Midbrain (tissue), 1 donor: ENCODE measurements around the gene SLC26A4.
"Not testable (repeated sequence)": the region's sequence is repeated elsewhere in the genome, so short reads cannot be mapped to it uniquely, and the experiment has no call there.

Experiments used
- DNase-seq: peaks from one replicate; lab custom pipeline; 2025; lab: John Stamatoyannopoulos, UW

SLC26A4 gene

GRCh38 chr7:107660381-107661080, at the start of gene SLC26A4:
TSS of gene SLC26A4 (plus strand) at chr7:107660828. CDS start at chr7:107661642, 814 bp downstream.
- DNase-seq, result no peak

DNA sequence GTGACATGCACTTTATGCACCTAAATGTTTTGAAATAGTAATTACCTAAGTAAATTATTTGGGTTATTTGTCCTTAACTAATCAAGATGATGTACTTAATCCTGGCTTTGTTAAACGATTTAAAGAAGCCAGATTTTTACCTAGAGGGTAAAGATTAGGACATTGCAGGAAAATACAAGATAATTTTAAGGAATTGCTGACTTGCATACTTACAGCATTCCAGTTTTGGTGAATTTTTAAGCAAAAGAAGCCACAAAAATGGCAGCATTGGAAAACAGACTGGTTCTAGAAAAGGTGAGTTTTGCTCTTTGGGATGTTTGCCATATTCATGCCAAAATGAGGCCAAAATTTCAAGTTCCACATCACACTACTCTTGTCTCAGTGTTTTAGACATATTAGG, 47.2 kb upstream of the SLC26A4 start:
- DNase-seq, result no peak

DNA sequence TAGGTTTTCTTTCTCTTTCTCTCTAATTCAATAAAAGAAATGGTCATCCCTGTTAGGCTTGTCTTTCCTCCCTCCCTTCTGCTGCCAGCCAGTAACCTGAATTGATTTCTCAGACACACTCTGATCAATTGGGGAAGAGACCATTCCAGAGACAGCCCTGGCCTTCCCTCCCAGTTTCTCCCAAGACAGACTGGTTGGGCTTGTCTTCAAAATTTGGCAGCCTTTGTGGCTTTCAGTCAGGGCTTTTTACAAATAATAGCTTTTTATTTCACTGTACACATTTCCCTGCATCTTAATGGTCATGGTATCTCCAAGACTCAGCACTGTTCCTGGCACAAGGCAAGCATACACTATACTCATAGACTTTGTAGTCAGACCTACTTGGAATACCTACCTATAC, 46.7 kb upstream of the SLC26A4 start:
- no peak for DNase-seq

- no peak for DNase-seq
These were observed 46.2 kb upstream of the SLC26A4 start for GRCh38 chr7:107614425-107614824.

- no peak for DNase-seq
These were observed 44.5 kb upstream of the SLC26A4 start for GRCh38 chr7:107615910-107616680.

DNA sequence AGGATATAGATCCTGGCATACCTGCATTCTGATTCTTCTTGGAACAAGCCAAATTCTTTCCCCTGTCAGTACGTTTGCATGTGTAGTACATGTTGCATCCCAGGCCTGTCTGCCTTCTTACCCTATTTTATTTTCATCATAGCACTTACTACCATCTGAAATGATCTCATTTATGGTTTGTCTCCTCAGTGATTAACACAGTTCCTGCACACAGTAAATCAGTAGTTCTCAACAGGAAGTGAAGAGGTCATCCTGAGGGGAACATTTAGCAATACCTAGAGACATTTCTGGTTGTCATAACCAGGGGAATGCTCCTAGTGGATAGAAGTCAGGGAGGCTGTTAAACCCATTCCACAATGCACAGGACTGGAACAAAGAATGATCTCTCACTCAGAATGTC, 38.2 kb upstream of the SLC26A4 start:
- DNase-seq, result no peak

GRCh38 chr7:107622894-107623293, 37.7 kb upstream of the SLC26A4 start:
- DNase-seq, result no peak

- DNase-seq, result no peak
These were observed 33.6 kb upstream of the SLC26A4 start for GRCh38 chr7:107627002-107627401.

DNA sequence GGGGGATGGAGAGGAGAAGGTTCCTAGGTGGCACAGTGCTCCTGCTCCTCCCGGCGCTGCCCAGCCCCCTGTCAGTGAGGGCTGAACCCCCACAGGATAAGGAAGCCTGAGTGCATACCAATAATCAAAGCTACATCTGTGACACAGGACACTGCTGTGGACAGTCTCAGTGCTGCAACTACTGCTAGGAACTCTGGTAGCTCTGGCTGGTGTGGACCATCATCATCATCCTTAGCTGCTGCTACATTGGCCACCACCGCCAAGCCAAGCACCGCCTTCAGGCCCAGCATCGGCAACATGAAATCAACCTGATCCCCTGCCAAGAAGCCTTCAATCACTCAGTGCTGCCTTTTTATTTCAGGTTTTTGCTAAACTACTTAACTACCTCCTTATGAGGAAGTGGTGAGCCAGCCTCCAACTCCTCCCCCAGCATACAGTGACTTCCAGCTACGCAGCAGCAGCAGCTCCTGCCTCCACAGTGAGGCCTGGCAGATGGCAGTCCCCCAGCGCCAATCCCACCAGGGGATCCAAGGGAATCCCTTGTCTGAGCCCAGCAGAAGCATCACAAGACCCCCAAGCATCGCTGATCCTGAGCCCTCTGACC, 32.1 kb upstream of the SLC26A4 start:
- DNase-seq, result no peak

DNA sequence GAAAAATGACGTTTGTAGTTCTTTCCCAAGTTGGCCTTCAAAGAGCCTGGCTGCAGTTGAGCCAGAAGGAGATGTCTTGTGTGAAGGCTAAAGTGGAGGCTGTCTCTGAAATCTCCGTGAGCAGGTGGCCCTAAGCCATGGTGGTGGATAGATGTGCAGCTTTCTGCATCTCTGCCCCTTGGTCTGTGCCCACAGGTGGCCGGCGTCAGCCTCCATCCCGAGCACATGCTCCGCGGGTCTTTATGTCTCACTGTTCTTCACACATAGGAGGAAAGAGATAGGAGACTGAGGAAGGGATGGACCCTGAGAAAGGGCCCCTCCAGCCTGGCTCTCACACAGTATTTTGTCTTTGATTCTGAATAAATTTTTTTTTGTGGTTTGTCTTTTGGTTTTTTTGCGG, 30.3 kb upstream of the SLC26A4 start:
- DNase-seq, result no peak

- no peak for DNase-seq
These were observed 28.8 kb upstream of the SLC26A4 start for GRCh38 chr7:107631588-107632491.

- no peak for DNase-seq
These were observed 28.1 kb upstream of the SLC26A4 start for GRCh38 chr7:107632492-107632865.

DNA sequence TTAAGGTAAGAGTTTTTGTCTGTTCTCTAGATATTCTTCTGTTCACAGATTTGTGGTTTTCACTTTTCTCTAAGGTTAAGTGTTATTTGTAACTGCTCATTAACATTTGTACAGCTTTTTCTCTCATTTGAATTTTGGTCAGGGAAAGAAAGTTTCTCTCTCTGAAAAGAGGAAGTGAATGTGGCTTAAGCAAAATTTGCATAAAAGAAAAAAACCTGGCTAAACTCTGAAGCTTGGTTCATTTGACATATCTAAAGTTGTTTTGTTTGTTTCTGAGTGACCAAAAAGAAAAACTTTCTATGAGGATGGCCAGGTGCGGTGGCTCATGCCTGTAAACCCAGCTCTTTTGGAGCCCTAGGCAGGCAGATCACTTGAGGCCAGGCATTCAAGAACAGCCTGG, 22.0 kb upstream of the SLC26A4 start:
- DNase-seq, result peak; percentile 25

GRCh38 chr7:107639070-107639469, 21.6 kb upstream of the SLC26A4 start:
- not testable (repeated sequence) for DNase-seq

- no peak for DNase-seq
These were observed 19.0 kb upstream of the SLC26A4 start for GRCh38 chr7:107641676-107642075.

DNA sequence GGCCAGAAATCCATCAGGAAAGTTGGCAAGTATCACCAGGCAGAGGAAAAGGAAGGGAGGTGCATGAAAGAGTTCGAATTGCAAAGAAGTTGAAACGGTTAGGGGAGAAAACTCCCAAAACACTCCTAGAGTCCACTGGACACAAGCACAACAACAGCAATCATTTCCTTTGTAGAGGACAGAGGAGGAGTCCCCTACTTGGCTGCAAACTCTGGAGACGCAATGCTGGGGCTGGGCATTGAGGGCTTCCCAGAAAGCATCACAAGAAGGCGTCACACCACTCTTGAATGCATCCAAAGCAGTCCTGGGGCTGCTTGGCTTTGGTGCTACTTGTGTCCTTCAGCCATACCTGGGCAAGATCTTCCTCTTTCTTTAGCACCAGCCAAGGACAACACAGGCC, 18.1 kb upstream of the SLC26A4 start:
- DNase-seq, result no peak

- no peak for DNase-seq
These were observed 17.2 kb upstream of the SLC26A4 start for GRCh38 chr7:107643407-107643806.

GRCh38 chr7:107643938-107644308, 16.7 kb upstream of the SLC26A4 start:
- no peak for DNase-seq

GRCh38 chr7:107644309-107644974, 16.2 kb upstream of the SLC26A4 start:
- DNase-seq, result no peak

DNA sequence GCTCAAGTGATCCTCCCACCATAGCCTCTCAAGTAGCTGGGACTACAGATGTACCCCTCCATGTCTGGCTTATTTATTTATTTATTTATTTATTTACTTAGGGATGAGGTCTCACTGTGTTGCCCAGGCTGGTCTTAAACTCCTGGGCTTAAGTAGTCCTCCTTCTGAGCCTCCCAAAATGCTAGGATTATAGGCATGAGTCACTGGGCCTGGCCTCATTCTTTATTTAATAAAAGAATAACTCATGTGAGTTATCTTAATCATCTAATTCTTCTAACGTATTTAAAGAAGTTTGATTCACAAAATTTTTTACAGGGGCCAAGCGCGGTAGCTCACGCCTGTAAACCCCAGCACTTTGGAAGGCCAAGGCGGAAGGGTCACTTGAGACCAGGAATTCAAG, 8.0 kb upstream of the SLC26A4 start:
- no peak for DNase-seq

GRCh38 chr7:107658467-107658866, 2.2 kb upstream of the SLC26A4 start:
- DNase-seq, result no peak

GRCh38 chr7:107659666-107660065, 962 bp upstream of the SLC26A4 start:
- DNase-seq, result no peak
